MM.1S (cell line): Measurements from ENCODE around the gene CACFD1.

ENCODE experiments used
- DNase-seq: peaks from one replicate; pipeline ENCODE4 v3.0.0-alpha.2; 2015
- H2AFZ ChIP-seq: fragments of 300-600 bp; sonication (generic); 2 replicates; pipeline ENCODE4 v1.6.0; 2016; ENCODE audit warnings: antibody characterized with exemption, low read length
- H3F3A ChIP-seq: fragments of 300-600 bp; sonication (generic); 2 replicates; pipeline ENCODE4 v1.6.1; 2016; ENCODE audit warnings: mild to moderate bottlenecking, antibody characterized with exemption, low read length, moderate library complexity, mixed read lengths; ENCODE audit not compliant: insufficient read depth
- H3K27ac ChIP-seq: fragments of 300-600 bp; sonication (generic); 2 replicates; pipeline ENCODE4 v1.5.1; 2016; ENCODE audit warnings: mild to moderate bottlenecking, low read length
- H3K27me3 ChIP-seq: fragments of 300-600 bp; sonication (generic); replicated peaks from 2 replicates; pipeline ENCODE4 v1.6.0; 2016; ENCODE audit warnings: low read length; ENCODE audit not compliant: insufficient read depth
- H3K36me3 ChIP-seq: fragments of 300-600 bp; sonication (generic); replicated peaks from 2 replicates; pipeline ENCODE4 v1.6.1; 2016; ENCODE audit warnings: mild to moderate bottlenecking, low read length, mixed read lengths; ENCODE audit not compliant: insufficient read depth
- H3K4me1 ChIP-seq: fragments of 300-600 bp; sonication (generic); 2 replicates; pipeline ENCODE4 v1.6.1; 2016; ENCODE audit warnings: low read length, mixed read lengths
- H3K4me2 ChIP-seq: fragments of 300-600 bp; sonication (generic); 2 replicates; pipeline ENCODE4 v1.6.0; 2016; ENCODE audit warnings: low read depth, low read length
- H3K4me3 ChIP-seq: fragments of 300-600 bp; sonication (generic); 2 replicates; pipeline ENCODE4 v1.5.1; 2016; ENCODE audit warnings: low read length, mixed read lengths
- H3K79me2 ChIP-seq: fragments of 300-600 bp; sonication (generic); 2 replicates; pipeline ENCODE4 v1.6.1; 2016; ENCODE audit warnings: mixed run types, low read length, mixed read lengths
- H3K9ac ChIP-seq: fragments of 300-600 bp; sonication (generic); 2 replicates; pipeline ENCODE4 v1.6.1; 2016; ENCODE audit warnings: low read length, mixed read lengths
- H3K9me2 ChIP-seq: fragments of 300-600 bp; sonication (generic); replicated peaks from 2 replicates; pipeline ENCODE4 v1.6.1; 2016; ENCODE audit warnings: mild to moderate bottlenecking, low read length, mixed read lengths; ENCODE audit not compliant: insufficient read depth
- H3K9me3 ChIP-seq: fragments of 300-600 bp; sonication (generic); replicated peaks from 2 replicates; pipeline ENCODE4 v1.6.1; 2016; ENCODE audit warnings: mild to moderate bottlenecking, low read length, mixed read lengths; ENCODE audit not compliant: insufficient read depth
- H4K20me1 ChIP-seq: fragments of 300-600 bp; sonication (generic); 2 replicates; pipeline ENCODE4 v1.6.1; 2016; ENCODE audit warnings: mild to moderate bottlenecking, low read length, moderate library complexity, mixed read lengths; ENCODE audit not compliant: insufficient read depth
- EZH2 ChIP-seq: fragments of 300-600 bp; sonication (generic); optimal IDR thresholded peaks from 2 replicates; pipeline ENCODE3; 2017; ENCODE audit warnings: low read depth, mild to moderate bottlenecking, antibody characterized with exemption, low read length, mixed read lengths
- EZH2phosphoT487 ChIP-seq: fragments of 300-600 bp; sonication (generic); IDR thresholded peaks from 2 replicates; pipeline ENCODE4 v1.6.1; 2018; ENCODE audit warnings: antibody characterized with exemption, low read length
- TF ChIP-seq, protein P1 (sequence below): fragments of 300-600 bp; sonication (generic); IDR thresholded peaks from 2 replicates; pipeline ENCODE4 v1.5.1; 2016; ENCODE audit warnings: antibody characterized with exemption, low read length, mixed read lengths

The CACFD1 gene

DNA sequence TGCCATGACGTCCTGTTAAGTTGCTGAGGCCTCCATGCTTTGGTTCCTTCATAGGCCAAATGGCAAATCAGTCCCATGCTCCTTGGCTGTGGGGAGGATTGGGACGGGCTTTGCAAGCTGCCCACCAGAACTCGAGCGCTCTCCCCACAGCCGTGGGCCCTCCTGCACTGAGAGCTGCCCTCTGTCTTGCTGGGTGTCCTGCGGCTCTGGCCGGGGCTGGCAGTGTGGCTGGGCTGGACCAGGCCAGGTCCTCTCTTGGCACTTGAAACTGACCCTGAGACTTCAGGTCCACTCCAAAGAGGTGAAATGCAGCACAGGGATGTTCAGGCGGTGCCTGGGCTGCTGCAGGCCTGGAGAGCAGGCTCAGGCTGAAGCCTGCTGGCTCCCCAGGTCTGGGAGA is 57.9 kb downstream of the CACFD1 start:
- Histone ChIP-seq H3K4me2 (no peak overlapping the region), H3K27ac (no peak overlapping the region), H3K9ac (no peak overlapping the region), H2AFZ (no peak overlapping the region), H3K9me2 (no peaks in the 10 kb centered on the region), H3K27me3 (peaks cover 94% of the 10 kb centered on the region), H3K4me1 (no peaks in the 10 kb centered on the region), H3K9me3 (no peaks in the 10 kb centered on the region), H3F3A (no peaks in the 10 kb centered on the region), H3K79me2 (no peaks in the 10 kb centered on the region), H3K4me3 (no peak overlapping the region), H4K20me1 (no peaks in the 10 kb centered on the region), H3K36me3 (no peaks in the 10 kb centered on the region)
- no peak for DNase-seq
- TF ChIP-seq EZH2phosphoT487 (no peak), EZH2 (no peak)
- TF ChIP-seq, protein P1, sequence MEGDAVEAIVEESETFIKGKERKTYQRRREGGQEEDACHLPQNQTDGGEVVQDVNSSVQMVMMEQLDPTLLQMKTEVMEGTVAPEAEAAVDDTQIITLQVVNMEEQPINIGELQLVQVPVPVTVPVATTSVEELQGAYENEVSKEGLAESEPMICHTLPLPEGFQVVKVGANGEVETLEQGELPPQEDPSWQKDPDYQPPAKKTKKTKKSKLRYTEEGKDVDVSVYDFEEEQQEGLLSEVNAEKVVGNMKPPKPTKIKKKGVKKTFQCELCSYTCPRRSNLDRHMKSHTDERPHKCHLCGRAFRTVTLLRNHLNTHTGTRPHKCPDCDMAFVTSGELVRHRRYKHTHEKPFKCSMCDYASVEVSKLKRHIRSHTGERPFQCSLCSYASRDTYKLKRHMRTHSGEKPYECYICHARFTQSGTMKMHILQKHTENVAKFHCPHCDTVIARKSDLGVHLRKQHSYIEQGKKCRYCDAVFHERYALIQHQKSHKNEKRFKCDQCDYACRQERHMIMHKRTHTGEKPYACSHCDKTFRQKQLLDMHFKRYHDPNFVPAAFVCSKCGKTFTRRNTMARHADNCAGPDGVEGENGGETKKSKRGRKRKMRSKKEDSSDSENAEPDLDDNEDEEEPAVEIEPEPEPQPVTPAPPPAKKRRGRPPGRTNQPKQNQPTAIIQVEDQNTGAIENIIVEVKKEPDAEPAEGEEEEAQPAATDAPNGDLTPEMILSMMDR, result no peak

DNA sequence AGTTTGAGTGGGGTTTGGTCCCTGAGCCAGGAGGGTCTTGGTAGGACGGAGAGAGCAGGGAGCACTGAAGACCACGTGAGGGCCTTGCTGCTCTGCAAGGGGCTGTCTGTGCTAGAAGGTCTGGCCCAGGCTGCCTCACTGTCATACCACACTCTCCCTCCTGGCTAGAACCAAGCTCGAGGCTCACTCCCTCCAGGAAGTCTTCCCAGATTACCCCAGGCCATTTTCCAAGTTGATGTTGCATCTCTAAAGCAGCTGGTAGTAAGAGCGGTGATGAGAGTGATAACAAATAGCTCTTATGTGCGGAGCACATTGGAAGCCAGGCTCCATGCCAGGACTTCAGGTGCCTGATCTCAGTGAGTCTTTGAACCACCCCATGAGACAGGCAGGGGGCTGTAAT is 58.4 kb downstream of the CACFD1 start:
- H4K20me1 ChIP-seq, result no peaks in the 10 kb centered on the region
- no peak overlapping the region for H3K4me2 ChIP-seq
- H3K79me2 ChIP-seq, result no peaks in the 10 kb centered on the region
- H3K9me2 ChIP-seq, result no peaks in the 10 kb centered on the region
- TF ChIP-seq EZH2phosphoT487 (no peak), EZH2 (no peak)
- TF ChIP-seq, protein P1, result no peak
- no peak overlapping the region for H2AFZ ChIP-seq
- no peak overlapping the region for H3K27ac ChIP-seq
- no peak overlapping the region for H3K9ac ChIP-seq
- no peaks in the 10 kb centered on the region for H3K36me3 ChIP-seq
- H3K27me3 ChIP-seq, result peaks cover 94% of the 10 kb centered on the region
- no peaks in the 10 kb centered on the region for H3K9me3 ChIP-seq
- no peak for DNase-seq
- H3K4me3 ChIP-seq, result no peak overlapping the region
- H3K4me1 ChIP-seq, result no peaks in the 10 kb centered on the region
- H3F3A ChIP-seq, result no peaks in the 10 kb centered on the region

DNA sequence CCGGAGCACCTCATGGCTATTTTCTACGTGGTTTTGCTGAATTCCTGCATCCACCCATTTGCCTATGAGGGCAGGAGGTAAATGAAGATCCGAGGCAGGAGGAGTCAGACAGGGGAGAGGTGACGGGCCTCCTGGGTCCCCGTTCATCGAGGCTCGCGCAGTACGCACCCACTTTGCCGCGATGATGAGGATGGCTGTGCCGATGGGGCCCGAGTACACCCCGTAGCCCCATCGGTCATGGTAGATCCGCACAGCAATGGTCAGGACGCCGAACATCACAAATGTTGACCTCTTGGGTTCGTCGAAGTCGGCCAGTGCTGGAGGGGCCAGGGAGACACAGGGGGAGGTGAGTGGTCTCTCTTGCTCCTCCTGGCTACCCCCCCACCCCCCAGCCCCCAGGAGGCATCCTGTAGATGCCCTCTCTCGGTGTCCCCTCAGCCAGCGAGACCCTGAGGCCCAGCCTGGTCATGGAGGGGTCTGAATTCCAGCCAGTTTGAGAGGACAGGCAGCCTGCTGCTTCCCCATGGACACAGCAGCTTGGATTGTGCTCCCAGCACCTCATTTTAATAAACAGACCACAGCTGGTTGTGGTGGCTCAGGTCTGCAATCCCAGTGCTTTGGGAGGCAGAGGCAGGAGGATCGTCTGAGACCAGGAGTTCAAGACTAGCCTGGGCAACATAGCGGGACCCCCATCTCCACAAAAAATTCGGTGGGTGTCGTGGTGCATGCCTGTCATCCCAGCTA is 59.1 kb downstream of the CACFD1 start:
- TF ChIP-seq EZH2, result no peak
- no peak for TF ChIP-seq EZH2phosphoT487
- TF ChIP-seq, protein P1, result no peak
- Histone ChIP-seq H3K9ac (no peak overlapping the region), H2AFZ (no peak overlapping the region), H3K9me2 (no peaks in the 10 kb centered on the region), H3K9me3 (no peaks in the 10 kb centered on the region), H4K20me1 (no peaks in the 10 kb centered on the region), H3K27ac (no peak overlapping the region), H3K27me3 (peaks cover 94% of the 10 kb centered on the region), H3K4me3 (no peak overlapping the region), H3K4me1 (no peaks in the 10 kb centered on the region), H3K36me3 (no peaks in the 10 kb centered on the region), H3K4me2 (no peak overlapping the region), H3F3A (no peaks in the 10 kb centered on the region), H3K79me2 (no peaks in the 10 kb centered on the region)
- DNase-seq, result no peak
